ENCODE results near the gene C7.
A peak's percentile ranks its signal among the peaks of the same experiment; 100 is the strongest.
"Not testable (repeated sequence)": the region's sequence is repeated elsewhere in the genome, so short reads cannot be mapped to it uniquely, and the experiment has no call there.

The C7 gene

GRCh38 chr5:40883051-40883450 is 26.2 kb upstream of the C7 start:
- not testable (repeated sequence) for H2BK120ac ChIP-seq (ENCODE audit: insufficient read depth, low read length, poor library complexity); H4K8ac ChIP-seq (ENCODE audit: low read depth, low read length); H3K79me2 ChIP-seq (ENCODE audit: control insufficient read depth, insufficient read depth, low read length, poor library complexity); DNase-seq; H3K4ac ChIP-seq (ENCODE audit: low read depth, low read length); H3K27ac ChIP-seq (ENCODE audit: low read depth, low read length); H2AK5ac ChIP-seq (ENCODE audit: low read length); H3K36me3 ChIP-seq (ENCODE audit: control insufficient read depth in 1 of 2, insufficient read depth in 2 of 2, low read length in 2 of 2); H4K12ac ChIP-seq (ENCODE audit: low read depth, low read length); H2BK5ac ChIP-seq (ENCODE audit: low read depth, low read length, poor library complexity); H3K4me2 ChIP-seq (ENCODE audit: low read length); H3K27me3 ChIP-seq (ENCODE audit: insufficient read depth, low read length); H3K79me1 ChIP-seq (ENCODE audit: low read length); H3K4me1 ChIP-seq (ENCODE audit: control insufficient read depth in 1 of 2, insufficient read depth in 2 of 2, low read length in 2 of 2); H2AFZ ChIP-seq (ENCODE audit: insufficient read depth, low read length, poor library complexity); H3K23ac ChIP-seq (ENCODE audit: low read length); H2BK12ac ChIP-seq (ENCODE audit: low read length); H3K4me3 ChIP-seq (ENCODE audit: low read depth, low read length); H3K9me3 ChIP-seq (ENCODE audit: insufficient read depth, low read depth, low read length); H4K91ac ChIP-seq (ENCODE audit: low read depth, low read length); H3K14ac ChIP-seq (ENCODE audit: low read length); H3K18ac ChIP-seq (ENCODE audit: low read length); H3K9ac ChIP-seq (ENCODE audit: low read length)
- WGBS (ENCODE audit: extremely low coverage, insufficient coverage, insufficient read length): no CpG with 5 or more reads among the region's 1 CpG

GRCh38 chr5:40895440-40896425 is 13.6 kb upstream of the C7 start:
- not testable (repeated sequence) for H4K12ac ChIP-seq (ENCODE audit: low read depth, low read length); H2BK5ac ChIP-seq (ENCODE audit: low read depth, low read length, poor library complexity); H3K36me3 ChIP-seq (ENCODE audit: control insufficient read depth in 1 of 2, insufficient read depth in 2 of 2, low read length in 2 of 2); H3K9ac ChIP-seq (ENCODE audit: low read length); H3K4ac ChIP-seq (ENCODE audit: low read depth, low read length); H3K9me3 ChIP-seq (ENCODE audit: insufficient read depth, low read depth, low read length); H4K8ac ChIP-seq (ENCODE audit: low read depth, low read length); H3K4me3 ChIP-seq (ENCODE audit: low read depth, low read length); H2AK5ac ChIP-seq (ENCODE audit: low read length); H2BK12ac ChIP-seq (ENCODE audit: low read length); H3K18ac ChIP-seq (ENCODE audit: low read length); H3K23ac ChIP-seq (ENCODE audit: low read length); DNase-seq; H2BK120ac ChIP-seq (ENCODE audit: insufficient read depth, low read length, poor library complexity); H3K14ac ChIP-seq (ENCODE audit: low read length); H3K27me3 ChIP-seq (ENCODE audit: insufficient read depth, low read length); H3K27ac ChIP-seq (ENCODE audit: low read depth, low read length); H4K91ac ChIP-seq (ENCODE audit: low read depth, low read length); H3K79me2 ChIP-seq (ENCODE audit: control insufficient read depth, insufficient read depth, low read length, poor library complexity); H3K4me1 ChIP-seq (ENCODE audit: control insufficient read depth in 1 of 2, insufficient read depth in 2 of 2, low read length in 2 of 2); H3K4me2 ChIP-seq (ENCODE audit: low read length); H3K79me1 ChIP-seq (ENCODE audit: low read length); H2AFZ ChIP-seq (ENCODE audit: insufficient read depth, low read length, poor library complexity)
- no CpG with 5 or more reads among the region's 10 CpGs for WGBS (ENCODE audit: extremely low coverage, insufficient coverage, insufficient read length)

- Histone ChIP-seq H3K79me1 (ENCODE audit: low read length) (no peaks in the 10 kb centered on the region), H3K27ac (ENCODE audit: low read depth, low read length) (no peak overlapping the region), H3K36me3 (ENCODE audit: control insufficient read depth in 1 of 2, insufficient read depth in 2 of 2, low read length in 2 of 2) (no peaks in the 10 kb centered on the region), H3K14ac (ENCODE audit: low read length) (no peak overlapping the region), H2BK120ac (ENCODE audit: insufficient read depth, low read length, poor library complexity) (no peak overlapping the region), H3K4me1 (ENCODE audit: control insufficient read depth in 1 of 2, insufficient read depth in 2 of 2, low read length in 2 of 2) (no peaks in the 10 kb centered on the region), H3K18ac (ENCODE audit: low read length) (no peak overlapping the region), H3K9ac (ENCODE audit: low read length) (no peak overlapping the region), H3K23ac (ENCODE audit: low read length) (no peak overlapping the region), H3K4me3 (ENCODE audit: low read depth, low read length) (no peak overlapping the region), H3K79me2 (ENCODE audit: control insufficient read depth, insufficient read depth, low read length, poor library complexity) (no peaks in the 10 kb centered on the region), H2AK5ac (ENCODE audit: low read length) (no peak overlapping the region), H3K4ac (ENCODE audit: low read depth, low read length) (no peak overlapping the region), H3K27me3 (ENCODE audit: insufficient read depth, low read length) (no peaks in the 10 kb centered on the region), H4K91ac (ENCODE audit: low read depth, low read length) (no peak overlapping the region), H4K8ac (ENCODE audit: low read depth, low read length) (no peak overlapping the region), H2BK5ac (ENCODE audit: low read depth, low read length, poor library complexity) (no peak overlapping the region), H2BK12ac (ENCODE audit: low read length) (no peak overlapping the region), H2AFZ (ENCODE audit: insufficient read depth, low read length, poor library complexity) (no peak overlapping the region), H4K12ac (ENCODE audit: low read depth, low read length) (no peak overlapping the region), H3K4me2 (ENCODE audit: low read length) (no peak overlapping the region), H3K9me3 (ENCODE audit: insufficient read depth, low read depth, low read length) (no peaks in the 10 kb centered on the region)
- no CpG with 5 or more reads among the region's 7 CpGs for WGBS (ENCODE audit: extremely low coverage, insufficient coverage, insufficient read length)
- DNase-seq: peak; percentile 41 to 82
These were observed 4.9 kb upstream of the C7 start for GRCh38 chr5:40904205-40904993.

- Histone ChIP-seq H3K4me1 (ENCODE audit: control insufficient read depth in 1 of 2, insufficient read depth in 2 of 2, low read length in 2 of 2) (no peaks in the 10 kb centered on the region), H3K14ac (ENCODE audit: low read length) (no peak overlapping the region), H2AFZ (ENCODE audit: insufficient read depth, low read length, poor library complexity) (no peak overlapping the region), H3K4me3 (ENCODE audit: low read depth, low read length) (no peak overlapping the region), H3K18ac (ENCODE audit: low read length) (no peak overlapping the region), H3K23ac (ENCODE audit: low read length) (no peak overlapping the region), H4K91ac (ENCODE audit: low read depth, low read length) (no peak overlapping the region), H2AK5ac (ENCODE audit: low read length) (no peak overlapping the region), H4K12ac (ENCODE audit: low read depth, low read length) (no peak overlapping the region), H3K9me3 (ENCODE audit: insufficient read depth, low read depth, low read length) (no peaks in the 10 kb centered on the region), H3K79me2 (ENCODE audit: control insufficient read depth, insufficient read depth, low read length, poor library complexity) (no peaks in the 10 kb centered on the region), H3K4me2 (ENCODE audit: low read length) (no peak overlapping the region), H3K27me3 (ENCODE audit: insufficient read depth, low read length) (no peaks in the 10 kb centered on the region), H2BK12ac (ENCODE audit: low read length) (no peak overlapping the region), H3K27ac (ENCODE audit: low read depth, low read length) (no peak overlapping the region), H3K9ac (ENCODE audit: low read length) (no peak overlapping the region), H4K8ac (ENCODE audit: low read depth, low read length) (no peak overlapping the region), H2BK120ac (ENCODE audit: insufficient read depth, low read length, poor library complexity) (no peak overlapping the region), H2BK5ac (ENCODE audit: low read depth, low read length, poor library complexity) (no peak overlapping the region), H3K36me3 (ENCODE audit: control insufficient read depth in 1 of 2, insufficient read depth in 2 of 2, low read length in 2 of 2) (no peaks in the 10 kb centered on the region), H3K79me1 (ENCODE audit: low read length) (no peaks in the 10 kb centered on the region), H3K4ac (ENCODE audit: low read depth, low read length) (no peak overlapping the region)
- no peak for DNase-seq
- WGBS (ENCODE audit: extremely low coverage, insufficient coverage, insufficient read length): no CpG with 5 or more reads among the region's 2 CpGs
These were observed 4.3 kb upstream of the C7 start for GRCh38 chr5:40904994-40905306.

Measured in trophoblast cell (in vitro differentiated cells and primary cell).